Hepatocyte (in vitro differentiated cells): ENCODE measurements around the gene TMEM145.

Experiments
- EZH2 ChIP-seq: fragments of 200-600 bp; sonication (generic); IDR thresholded peaks from 2 replicates; pipeline ENCODE4 v1.6.1; 2016; ENCODE audit warnings: antibody characterized with exemption, mild to moderate bottlenecking, borderline replicate concordance
- EZH2phosphoT487 ChIP-seq: fragments of 200-600 bp; sonication (generic); IDR thresholded peaks from one replicate; pipeline ENCODE4 v1.6.1; 2018; ENCODE audit warnings: antibody characterized with exemption, mild to moderate bottlenecking, low read depth, moderate library complexity; ENCODE audit not compliant: unreplicated experiment, severe bottlenecking
- TF ChIP-seq, protein P1 (sequence below): fragments of 200-600 bp; sonication (generic); IDR thresholded peaks from 2 replicates; pipeline ENCODE4 v1.5.1; 2016; ENCODE audit warnings: antibody characterized with exemption, mild to moderate bottlenecking; ENCODE audit not compliant: poor library complexity

DNA sequence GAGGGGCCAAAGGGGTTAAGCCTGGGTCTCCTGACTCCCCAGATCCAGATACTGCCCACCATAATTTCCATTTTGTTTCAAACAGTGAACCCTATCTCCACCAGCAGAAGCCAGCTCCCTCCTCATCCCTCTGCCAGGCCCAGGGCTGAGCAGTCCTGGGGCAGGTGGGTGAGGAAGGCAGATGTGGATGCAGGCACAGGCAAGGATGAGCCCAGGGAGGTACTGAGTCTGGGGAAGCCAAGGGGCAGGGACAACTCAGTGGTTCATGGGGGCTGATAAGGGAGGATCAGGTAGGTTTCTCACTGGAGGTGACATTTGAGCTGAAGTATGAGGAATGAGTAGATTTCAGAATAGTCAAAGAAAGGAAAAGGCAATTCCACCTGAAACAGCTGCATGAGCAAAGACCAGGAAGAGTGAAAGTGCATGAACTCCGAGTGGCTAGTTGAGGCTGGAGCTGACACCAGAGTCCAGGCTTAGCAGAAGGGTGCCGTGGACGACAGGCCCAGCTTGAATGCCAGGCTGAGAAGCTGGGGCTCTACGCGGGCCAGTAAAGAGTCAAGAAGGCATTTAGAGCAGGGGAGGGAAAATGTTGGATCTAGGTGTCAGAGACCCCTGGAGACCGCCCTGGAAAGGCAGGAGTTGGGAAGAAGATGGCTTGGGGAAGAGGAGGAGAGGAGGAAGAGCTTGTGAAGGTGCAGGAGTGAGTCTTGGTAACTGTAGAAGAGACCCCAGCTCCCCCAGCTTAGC is 33.8 kb upstream of the TMEM145 start:
- TF ChIP-seq EZH2 (no peak), EZH2phosphoT487 (no peak)
- TF ChIP-seq, protein P1, sequence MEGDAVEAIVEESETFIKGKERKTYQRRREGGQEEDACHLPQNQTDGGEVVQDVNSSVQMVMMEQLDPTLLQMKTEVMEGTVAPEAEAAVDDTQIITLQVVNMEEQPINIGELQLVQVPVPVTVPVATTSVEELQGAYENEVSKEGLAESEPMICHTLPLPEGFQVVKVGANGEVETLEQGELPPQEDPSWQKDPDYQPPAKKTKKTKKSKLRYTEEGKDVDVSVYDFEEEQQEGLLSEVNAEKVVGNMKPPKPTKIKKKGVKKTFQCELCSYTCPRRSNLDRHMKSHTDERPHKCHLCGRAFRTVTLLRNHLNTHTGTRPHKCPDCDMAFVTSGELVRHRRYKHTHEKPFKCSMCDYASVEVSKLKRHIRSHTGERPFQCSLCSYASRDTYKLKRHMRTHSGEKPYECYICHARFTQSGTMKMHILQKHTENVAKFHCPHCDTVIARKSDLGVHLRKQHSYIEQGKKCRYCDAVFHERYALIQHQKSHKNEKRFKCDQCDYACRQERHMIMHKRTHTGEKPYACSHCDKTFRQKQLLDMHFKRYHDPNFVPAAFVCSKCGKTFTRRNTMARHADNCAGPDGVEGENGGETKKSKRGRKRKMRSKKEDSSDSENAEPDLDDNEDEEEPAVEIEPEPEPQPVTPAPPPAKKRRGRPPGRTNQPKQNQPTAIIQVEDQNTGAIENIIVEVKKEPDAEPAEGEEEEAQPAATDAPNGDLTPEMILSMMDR = no peak
